ENCODE results near the gene ADGRD2.

Gene ADGRD2

GRCh38 chr9:124438091-124438490, 12.2 kb upstream of the ADGRD2 start:
- H3K4me1 ChIP-seq (ENCODE audit: control insufficient read depth, insufficient read depth, low read depth, low read length): no peaks in the 10 kb centered on the region
- H3K14ac ChIP-seq (ENCODE audit: low read length in 2 of 2): no peak overlapping the region
- no peak overlapping the region for H2BK120ac ChIP-seq (ENCODE audit: low read depth, low read length)
- H3K18ac ChIP-seq (ENCODE audit: low read depth in 1 of 2, low read length in 2 of 2): no peak overlapping the region
- H4K8ac ChIP-seq (ENCODE audit: low read length): no peak overlapping the region
- no peak overlapping the region for H3K4me2 ChIP-seq (ENCODE audit: low read length, poor library complexity, severe bottlenecking)
- no peak overlapping the region for H2BK12ac ChIP-seq (ENCODE audit: low read length in 2 of 2)
- H4K91ac ChIP-seq (ENCODE audit: low read length): no peak overlapping the region
- peaks cover 17 to 31% of the 10 kb centered on the region in 2 experiments for H3K27me3 ChIP-seq (ENCODE audit: control insufficient read depth in 1 of 2, insufficient read depth in 1 of 2, low read length in 2 of 2)
- H2BK15ac ChIP-seq (ENCODE audit: low read depth, poor library complexity, severe bottlenecking): no peak overlapping the region
- no peak overlapping the region for H2AFZ ChIP-seq (ENCODE audit: low read depth, low read length)
- no peak overlapping the region for H3K4me3 ChIP-seq (ENCODE audit: insufficient read depth in 1 of 2, low read depth in 1 of 2, low read length in 2 of 2)
- no peak overlapping the region for H2AK5ac ChIP-seq (ENCODE audit: low read length, severe bottlenecking)
- no peak overlapping the region for H3K4ac ChIP-seq (ENCODE audit: low read depth in 1 of 2, low read length in 2 of 2)
- 85% methylated on average over 9 of the region's 9 CpGs for WGBS
- no peak overlapping the region for H3K9ac ChIP-seq (ENCODE audit: low read length)
- no peak overlapping the region for H2BK5ac ChIP-seq (ENCODE audit: low read depth, low read length, poor library complexity, severe bottlenecking)
- DNase-seq: no peak
- H3K36me3 ChIP-seq (ENCODE audit: control insufficient read depth in 1 of 2, insufficient read depth in 2 of 2, low read depth in 1 of 2, low read length in 2 of 2): no peaks in the 10 kb centered on the region
- H3K79me1 ChIP-seq (replicated peaks; ENCODE audit: low read length, poor library complexity, severe bottlenecking): no peaks in the 10 kb centered on the region
- H3K23ac ChIP-seq (ENCODE audit: low read length in 2 of 2): no peak overlapping the region
- no peak overlapping the region for H3K27ac ChIP-seq (ENCODE audit: low read length, poor library complexity, severe bottlenecking)
- H3K9me3 ChIP-seq (ENCODE audit: control insufficient read depth, low read length): peaks cover 18% of the 10 kb centered on the region

- H3K79me1 ChIP-seq (replicated peaks; ENCODE audit: low read length, poor library complexity, severe bottlenecking): no peaks in the 10 kb centered on the region
- no peak overlapping the region for H2BK15ac ChIP-seq (ENCODE audit: low read depth, poor library complexity, severe bottlenecking)
- peaks cover 18% of the 10 kb centered on the region for H3K9me3 ChIP-seq (ENCODE audit: control insufficient read depth, low read length)
- no peak overlapping the region for H3K14ac ChIP-seq (ENCODE audit: low read length in 2 of 2)
- H2BK5ac ChIP-seq (ENCODE audit: low read depth, low read length, poor library complexity, severe bottlenecking): no peak overlapping the region
- no peaks in the 10 kb centered on the region for H3K4me1 ChIP-seq (ENCODE audit: control insufficient read depth, insufficient read depth, low read depth, low read length)
- H3K36me3 ChIP-seq (ENCODE audit: control insufficient read depth in 1 of 2, insufficient read depth in 2 of 2, low read depth in 1 of 2, low read length in 2 of 2): no peaks in the 10 kb centered on the region
- no peak for DNase-seq
- no peak overlapping the region for H4K8ac ChIP-seq (ENCODE audit: low read length)
- whole genome bisulfite sequencing: no CpG with 5 or more reads among the region's 1 CpG
- no peak overlapping the region for H3K23ac ChIP-seq (ENCODE audit: low read length in 2 of 2)
- peaks cover 11 to 24% of the 10 kb centered on the region in 2 experiments for H3K27me3 ChIP-seq (ENCODE audit: control insufficient read depth in 1 of 2, insufficient read depth in 1 of 2, low read length in 2 of 2)
- H3K9ac ChIP-seq (ENCODE audit: low read length): no peak overlapping the region
- H3K4me3 ChIP-seq (ENCODE audit: insufficient read depth in 1 of 2, low read depth in 1 of 2, low read length in 2 of 2): no peak overlapping the region
- H3K4ac ChIP-seq (ENCODE audit: low read depth in 1 of 2, low read length in 2 of 2): no peak overlapping the region
- no peak overlapping the region for H3K4me2 ChIP-seq (ENCODE audit: low read length, poor library complexity, severe bottlenecking)
- no peak overlapping the region for H2AK5ac ChIP-seq (ENCODE audit: low read length, severe bottlenecking)
- no peak overlapping the region for H2AFZ ChIP-seq (ENCODE audit: low read depth, low read length)
- H3K27ac ChIP-seq (ENCODE audit: low read length, poor library complexity, severe bottlenecking): no peak overlapping the region
- no peak overlapping the region for H2BK12ac ChIP-seq (ENCODE audit: low read length in 2 of 2)
- no peak overlapping the region for H4K91ac ChIP-seq (ENCODE audit: low read length)
- no peak overlapping the region for H3K18ac ChIP-seq (ENCODE audit: low read depth in 1 of 2, low read length in 2 of 2)
- no peak overlapping the region for H2BK120ac ChIP-seq (ENCODE audit: low read depth, low read length)
Measured at GRCh38 chr9:124439086-124439485, 11.2 kb upstream of the ADGRD2 start.

GRCh38 chr9:124439686-124440243, 10.5 kb upstream of the ADGRD2 start:
- H2AFZ ChIP-seq (ENCODE audit: low read depth, low read length): no peak overlapping the region
- no peak overlapping the region for H3K4ac ChIP-seq (ENCODE audit: low read depth in 1 of 2, low read length in 2 of 2)
- H2BK12ac ChIP-seq (ENCODE audit: low read length in 2 of 2): no peak overlapping the region
- no peak overlapping the region for H2BK5ac ChIP-seq (ENCODE audit: low read depth, low read length, poor library complexity, severe bottlenecking)
- no peak overlapping the region for H3K27ac ChIP-seq (ENCODE audit: low read length, poor library complexity, severe bottlenecking)
- no peak overlapping the region for H2AK5ac ChIP-seq (ENCODE audit: low read length, severe bottlenecking)
- no peak overlapping the region for H3K9ac ChIP-seq (ENCODE audit: low read length)
- H3K4me2 ChIP-seq (ENCODE audit: low read length, poor library complexity, severe bottlenecking): no peak overlapping the region
- no peak overlapping the region for H3K14ac ChIP-seq (ENCODE audit: low read length in 2 of 2)
- no peak overlapping the region for H2BK15ac ChIP-seq (ENCODE audit: low read depth, poor library complexity, severe bottlenecking)
- no peaks in the 10 kb centered on the region for H3K4me1 ChIP-seq (ENCODE audit: control insufficient read depth, insufficient read depth, low read depth, low read length)
- H3K36me3 ChIP-seq (ENCODE audit: control insufficient read depth in 1 of 2, insufficient read depth in 2 of 2, low read depth in 1 of 2, low read length in 2 of 2): no peaks in the 10 kb centered on the region
- no peak overlapping the region for H3K23ac ChIP-seq (ENCODE audit: low read length in 2 of 2)
- H3K18ac ChIP-seq (ENCODE audit: low read depth in 1 of 2, low read length in 2 of 2): no peak overlapping the region
- no peak overlapping the region for H3K4me3 ChIP-seq (ENCODE audit: insufficient read depth in 1 of 2, low read depth in 1 of 2, low read length in 2 of 2)
- no peak for DNase-seq
- H4K8ac ChIP-seq (ENCODE audit: low read length): no peak overlapping the region
- 93% methylated on average over 6 of the region's 6 CpGs for WGBS
- no peak overlapping the region for H2BK120ac ChIP-seq (ENCODE audit: low read depth, low read length)
- peaks cover 8 to 21% of the 10 kb centered on the region in 2 experiments for H3K27me3 ChIP-seq (ENCODE audit: control insufficient read depth in 1 of 2, insufficient read depth in 1 of 2, low read length in 2 of 2)
- H3K9me3 ChIP-seq (ENCODE audit: control insufficient read depth, low read length): peaks cover 18% of the 10 kb centered on the region
- no peaks in the 10 kb centered on the region for H3K79me1 ChIP-seq (replicated peaks; ENCODE audit: low read length, poor library complexity, severe bottlenecking)
- H4K91ac ChIP-seq (ENCODE audit: low read length): no peak overlapping the region

GRCh38 chr9:124440786-124441185, 9.5 kb upstream of the ADGRD2 start:
- H2BK12ac ChIP-seq (ENCODE audit: low read length in 2 of 2): no peak overlapping the region
- no peak overlapping the region for H4K91ac ChIP-seq (ENCODE audit: low read length)
- no peak overlapping the region for H3K4ac ChIP-seq (ENCODE audit: low read depth in 1 of 2, low read length in 2 of 2)

More at GRCh38 chr9:124440786-124441185, 9.5 kb upstream of the ADGRD2 start:
- Histone ChIP-seq H3K23ac (ENCODE audit: low read length in 2 of 2) (peak overlapping the region in 1 of 2 experiments; percentile 59), H3K4me3 (ENCODE audit: insufficient read depth in 1 of 2, low read depth in 1 of 2, low read length in 2 of 2) (no peak overlapping the region), H3K14ac (ENCODE audit: low read length in 2 of 2) (no peak overlapping the region), H2AFZ (ENCODE audit: low read depth, low read length) (no peak overlapping the region), H3K36me3 (ENCODE audit: control insufficient read depth in 1 of 2, insufficient read depth in 2 of 2, low read depth in 1 of 2, low read length in 2 of 2) (no peaks in the 10 kb centered on the region), H2BK5ac (ENCODE audit: low read depth, low read length, poor library complexity, severe bottlenecking) (no peak overlapping the region), H2BK120ac (ENCODE audit: low read depth, low read length) (no peak overlapping the region), H3K9ac (ENCODE audit: low read length) (no peak overlapping the region), H4K8ac (ENCODE audit: low read length) (no peak overlapping the region), H2BK15ac (ENCODE audit: low read depth, poor library complexity, severe bottlenecking) (no peak overlapping the region), H3K27me3 (ENCODE audit: control insufficient read depth in 1 of 2, insufficient read depth in 1 of 2, low read length in 2 of 2) (peaks cover 8 to 23% of the 10 kb centered on the region in 2 experiments), H2AK5ac (ENCODE audit: low read length, severe bottlenecking) (no peak overlapping the region), H3K4me2 (ENCODE audit: low read length, poor library complexity, severe bottlenecking) (no peak overlapping the region), H3K79me1 (replicated peaks; ENCODE audit: low read length, poor library complexity, severe bottlenecking) (no peaks in the 10 kb centered on the region), H3K9me3 (ENCODE audit: control insufficient read depth, low read length) (peaks cover 18% of the 10 kb centered on the region), H3K4me1 (ENCODE audit: control insufficient read depth, insufficient read depth, low read depth, low read length) (no peaks in the 10 kb centered on the region), H3K27ac (ENCODE audit: low read length, poor library complexity, severe bottlenecking) (no peak overlapping the region), H3K18ac (ENCODE audit: low read depth in 1 of 2, low read length in 2 of 2) (no peak overlapping the region)
- no peak for DNase-seq
- WGBS: 72% methylated on average over 9 of the region's 10 CpGs

Data from mesenchymal stem cell (in vitro differentiated cells and primary cell).